Fibroblast of the aortic adventitia (primary cell): ENCODE measurements around the gene MAGI2. TPM values are rescaled to one million over a fixed set of nuclear protein-coding genes. Genes with fewer than 3 reads are reported as not detected.
A peak's percentile ranks its signal among the peaks of the same experiment; 100 is the strongest.

Experiments used
- DNase-seq: peaks from one replicate; pipeline ENCODE4 v3.0.0-alpha.2; 2010; ENCODE audit warnings: low read depth
- H3K4me3 ChIP-seq: 2 replicates; pipeline ENCODE4 v1.5.1; 2011; ENCODE audit warnings: low read depth, mild to moderate bottlenecking, control low read depth, low read length, moderate library complexity
- total RNA-seq: library from RNA; depleted of rRNA; stranded (reverse); fragments of >200 nt; gene quantifications from 2 replicates; pipeline ENCODE4 v1.2.3, GENCODE V29; 2012; ENCODE audit warnings: low replicate concordance
- TF ChIP-seq, protein P1 (sequence below): IDR thresholded peaks from 2 replicates; pipeline ENCODE4 v1.5.1; 2011; ENCODE audit warnings: mild to moderate bottlenecking, low read length, control low read depth, inconsistent platforms; ENCODE audit not compliant: insufficient read depth

The MAGI2 gene
- total RNA-seq, 1 donor = 25.5 TPM

DNA sequence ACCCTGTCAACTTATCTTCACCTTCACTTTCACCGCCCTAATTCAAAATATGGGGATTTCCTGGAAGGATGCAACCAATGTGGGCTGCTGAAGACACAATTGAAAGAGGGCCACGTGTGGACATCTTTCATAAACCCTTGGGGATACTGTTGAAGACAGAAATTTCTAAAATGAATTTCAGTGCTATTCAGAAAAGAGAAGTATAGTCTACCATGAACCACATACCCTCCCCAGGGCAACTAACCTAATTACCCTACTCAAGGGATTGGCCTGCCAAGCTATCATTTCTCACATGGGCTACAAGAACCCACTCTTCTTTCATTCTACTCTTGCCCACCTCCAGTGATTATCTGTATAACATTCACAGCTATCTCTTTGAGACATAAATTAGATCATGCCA lies 1428.9 kb downstream of the MAGI2 start:
- no peak overlapping the region for H3K4me3 ChIP-seq
- TF ChIP-seq, protein P1, sequence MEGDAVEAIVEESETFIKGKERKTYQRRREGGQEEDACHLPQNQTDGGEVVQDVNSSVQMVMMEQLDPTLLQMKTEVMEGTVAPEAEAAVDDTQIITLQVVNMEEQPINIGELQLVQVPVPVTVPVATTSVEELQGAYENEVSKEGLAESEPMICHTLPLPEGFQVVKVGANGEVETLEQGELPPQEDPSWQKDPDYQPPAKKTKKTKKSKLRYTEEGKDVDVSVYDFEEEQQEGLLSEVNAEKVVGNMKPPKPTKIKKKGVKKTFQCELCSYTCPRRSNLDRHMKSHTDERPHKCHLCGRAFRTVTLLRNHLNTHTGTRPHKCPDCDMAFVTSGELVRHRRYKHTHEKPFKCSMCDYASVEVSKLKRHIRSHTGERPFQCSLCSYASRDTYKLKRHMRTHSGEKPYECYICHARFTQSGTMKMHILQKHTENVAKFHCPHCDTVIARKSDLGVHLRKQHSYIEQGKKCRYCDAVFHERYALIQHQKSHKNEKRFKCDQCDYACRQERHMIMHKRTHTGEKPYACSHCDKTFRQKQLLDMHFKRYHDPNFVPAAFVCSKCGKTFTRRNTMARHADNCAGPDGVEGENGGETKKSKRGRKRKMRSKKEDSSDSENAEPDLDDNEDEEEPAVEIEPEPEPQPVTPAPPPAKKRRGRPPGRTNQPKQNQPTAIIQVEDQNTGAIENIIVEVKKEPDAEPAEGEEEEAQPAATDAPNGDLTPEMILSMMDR = no peak
- no peak for DNase-seq

DNA sequence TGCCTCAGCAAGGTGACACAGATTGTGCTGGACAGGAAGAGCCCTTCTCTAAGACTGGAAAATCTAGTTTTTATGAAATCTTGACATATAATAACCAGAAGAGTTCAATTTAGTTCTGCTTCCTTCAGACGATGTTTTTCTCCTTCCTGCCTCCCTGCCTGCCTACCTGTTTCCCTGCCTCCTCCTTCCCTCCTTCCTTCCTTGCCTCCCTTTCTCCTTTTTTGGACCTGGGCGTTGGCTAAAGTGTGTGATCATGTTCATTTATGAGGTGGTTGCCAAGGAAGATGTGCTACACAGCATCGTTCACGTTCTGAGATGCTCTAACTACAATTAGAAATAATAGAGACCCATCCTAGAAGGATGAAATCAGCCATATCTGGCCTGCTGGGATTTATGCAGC lies 1430.3 kb downstream of the MAGI2 start:
- no peak for DNase-seq
- TF ChIP-seq, protein P1 = no peak
- no peak overlapping the region for H3K4me3 ChIP-seq

DNA sequence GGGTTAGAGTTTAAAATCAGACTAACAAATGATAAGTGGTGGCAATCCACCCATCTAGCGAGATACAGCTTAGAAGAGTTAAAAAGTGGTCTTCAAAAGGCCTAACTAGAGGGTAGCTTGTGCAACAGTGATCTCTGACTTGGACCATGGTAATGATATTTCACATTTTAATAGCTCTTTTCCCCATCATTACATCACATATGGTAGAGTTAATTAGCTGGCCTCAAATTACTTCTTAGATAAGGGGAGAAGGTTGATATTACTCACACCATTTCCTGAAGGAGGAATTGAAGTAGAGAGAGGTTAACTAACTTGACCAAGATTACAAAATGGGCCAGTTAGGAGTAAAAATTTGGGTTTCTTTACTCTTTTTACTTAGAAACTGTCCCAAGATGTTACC lies 1431.3 kb downstream of the MAGI2 start:
- no peak for DNase-seq
- TF ChIP-seq, protein P1 = no peak

DNA sequence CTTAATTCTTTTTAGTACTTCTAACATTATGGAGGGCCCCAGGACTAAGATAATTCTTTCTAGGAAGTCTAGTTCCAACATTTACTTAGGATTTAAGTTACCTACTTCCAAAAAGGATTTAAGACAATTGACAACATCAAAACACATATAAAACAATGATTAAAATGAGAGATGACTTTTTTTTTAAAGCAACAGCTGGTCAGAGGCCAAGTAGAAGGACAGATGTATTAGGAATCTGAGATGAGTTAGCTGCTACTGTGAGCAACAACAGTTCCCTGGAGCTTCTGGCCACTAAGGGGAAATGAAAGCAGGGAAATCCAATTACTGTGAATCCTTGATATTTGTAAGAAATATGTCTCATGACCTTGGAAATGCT lies 1432.6 kb downstream of the MAGI2 start:
- DNase-seq = no peak
- TF ChIP-seq, protein P1 = no peak
- no peak overlapping the region for H3K4me3 ChIP-seq

More for the DNA sequence above, 1431.3 kb downstream of the MAGI2 start:
- H3K4me3 ChIP-seq = no peak overlapping the region

DNA sequence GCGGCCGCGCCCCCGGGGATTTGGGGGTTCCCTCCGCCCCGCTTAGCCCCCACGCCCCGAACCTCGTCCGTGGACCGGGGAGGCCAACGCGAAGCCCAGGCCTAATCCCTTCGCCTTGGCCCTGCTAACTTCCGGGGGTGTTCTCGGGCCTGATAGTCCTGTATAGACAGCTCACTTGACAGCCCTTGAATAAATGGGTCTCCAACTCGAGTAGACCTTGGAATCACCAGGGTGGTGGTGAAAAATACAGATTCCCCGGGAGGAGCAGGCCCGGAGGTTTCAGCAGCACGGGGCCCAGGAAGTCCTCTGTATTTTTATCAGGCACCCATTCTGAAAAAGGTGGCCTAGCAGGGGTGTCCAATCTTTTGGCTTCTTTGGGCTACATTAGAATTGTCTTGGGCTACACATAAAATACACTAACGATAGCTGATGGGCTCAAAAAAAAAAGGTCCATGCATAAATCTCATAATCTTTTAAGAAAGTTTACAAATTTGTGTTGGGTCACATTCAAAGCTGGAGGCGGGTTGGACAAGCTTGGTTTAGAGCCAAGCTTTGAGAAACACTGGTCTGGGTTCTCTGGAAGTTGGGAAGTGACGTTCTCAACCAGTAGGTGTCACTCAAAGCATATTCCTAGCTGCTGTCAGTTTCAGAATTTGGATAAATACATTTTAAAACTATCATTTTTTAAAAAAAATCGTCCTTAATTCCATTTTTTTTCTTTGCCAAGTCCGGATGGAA lies 1433.2 kb downstream of the MAGI2 start:
- DNase-seq = peak; percentile 89
- no peak overlapping the region for H3K4me3 ChIP-seq
- TF ChIP-seq, protein P1 = peak; percentile 54

DNA sequence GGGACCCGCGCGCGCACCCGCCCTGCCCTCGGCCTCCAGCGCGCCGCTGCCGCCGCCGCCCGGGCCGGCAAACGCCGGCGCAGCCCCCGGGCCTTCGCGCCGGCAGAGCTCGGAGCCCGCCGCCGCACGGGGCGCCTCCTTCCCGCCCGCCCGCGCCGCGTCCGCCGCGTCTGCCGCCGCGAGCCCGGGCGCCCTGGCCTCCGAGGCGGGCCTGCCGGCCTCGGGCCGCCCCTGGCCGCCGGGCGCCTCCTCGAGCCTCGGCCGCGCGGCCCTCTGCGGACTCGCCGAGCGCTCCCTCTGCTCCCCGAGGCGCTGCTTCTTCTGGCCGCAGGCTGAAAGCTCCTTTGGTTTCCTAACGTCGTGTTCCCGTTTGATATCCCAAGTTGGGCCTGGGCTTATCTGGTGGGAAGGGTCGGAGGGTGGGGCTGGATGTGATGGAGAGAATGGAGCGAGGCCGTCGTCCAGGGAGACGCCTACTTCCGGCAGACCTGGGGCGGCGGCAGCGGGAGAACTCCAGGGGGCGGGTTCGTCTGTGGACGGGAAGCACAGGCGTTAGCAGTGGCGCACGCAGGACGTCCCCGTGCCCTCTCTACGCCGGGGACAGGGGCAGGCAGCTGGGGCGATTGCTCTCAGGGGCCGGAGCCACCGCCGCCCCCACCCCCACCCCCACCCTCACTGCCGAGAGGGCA lies 1433.9 kb downstream of the MAGI2 start:
- TF ChIP-seq, protein P1 = no peak
- DNase-seq = peak; percentile 78
- peak overlapping the region; percentile 65 for H3K4me3 ChIP-seq
